Mesendoderm (in vitro differentiated cells): Measurements from ENCODE around the gene GPR37L1.

Experiments
- DNase-seq: peaks from one replicate; pipeline ENCODE4 v3.0.0; 2013
- H2AK5ac ChIP-seq: 2 replicates; pipeline ENCODE4 v1.6.1; 2013; ENCODE audit warnings: low read length, inconsistent platforms
- H2BK120ac ChIP-seq: 2 replicates; pipeline ENCODE4 v1.6.1; 2013; ENCODE audit warnings: low read depth, mild to moderate bottlenecking, low read length, moderate library complexity, mixed read lengths
- H2BK15ac ChIP-seq: replicated peaks from 2 replicates; pipeline ENCODE4 v1.6.1; 2013; ENCODE audit warnings: low read depth, mild to moderate bottlenecking, moderate library complexity
- H2BK5ac ChIP-seq: 2 replicates; pipeline ENCODE4 v1.6.1; 2013; ENCODE audit warnings: low read length, inconsistent platforms
- H3K18ac ChIP-seq: 2 replicates; pipeline ENCODE4 v1.6.1; 2013; ENCODE audit warnings: mild to moderate bottlenecking, low read length, mixed read lengths
- H3K23ac ChIP-seq: one replicate; pipeline ENCODE4 v1.6.1; 2013; ENCODE audit warnings: low read length
- H3K27ac ChIP-seq: 2 replicates; pipeline ENCODE4 v1.5.1; 2013; ENCODE audit warnings: low read depth, mild to moderate bottlenecking, inconsistent platforms, low read length, moderate library complexity
- H3K27me3 ChIP-seq: 2 replicates; pipeline ENCODE4 v1.6.1; 2013; ENCODE audit warnings: low read length, control low read depth, mild to moderate bottlenecking, inconsistent platforms; ENCODE audit not compliant: insufficient read depth, poor library complexity
- H3K36me3 ChIP-seq: 2 replicates; pipeline ENCODE4 v1.6.1; 2013; ENCODE audit warnings: low read length, inconsistent platforms; ENCODE audit not compliant: control insufficient read depth, insufficient read depth
- H3K4ac ChIP-seq: one replicate; pipeline ENCODE4 v1.6.1; 2013; ENCODE audit warnings: low read depth, mild to moderate bottlenecking, low read length, moderate library complexity
- H3K4me1 ChIP-seq: 2 replicates; pipeline ENCODE4 v1.6.1; 2013; ENCODE audit warnings: low read depth, low read length, inconsistent platforms; ENCODE audit not compliant: control insufficient read depth
- H3K4me2 ChIP-seq: 2 replicates; pipeline ENCODE4 v1.6.1; 2013; ENCODE audit warnings: low read length
- H3K4me3 ChIP-seq: 2 replicates; pipeline ENCODE4 v1.5.1; 2013; ENCODE audit warnings: mild to moderate bottlenecking, low read length
- H3K56ac ChIP-seq: one replicate; pipeline ENCODE4 v1.6.1; 2013; ENCODE audit warnings: low read length
- H3K79me1 ChIP-seq: 2 replicates; pipeline ENCODE4 v1.6.1; 2013; ENCODE audit warnings: low read length, inconsistent platforms
- H3K79me2 ChIP-seq: 2 replicates; pipeline ENCODE4 v1.6.1; 2013; ENCODE audit warnings: mild to moderate bottlenecking, low read length; ENCODE audit not compliant: control insufficient read depth, insufficient read depth
- H3K9ac ChIP-seq: 2 replicates; pipeline ENCODE4 v1.6.1; 2013; ENCODE audit warnings: low read length, inconsistent platforms
- H4K5ac ChIP-seq: one replicate; pipeline ENCODE4 v1.6.1; 2013; ENCODE audit warnings: low read length
- H4K8ac ChIP-seq: one replicate; pipeline ENCODE4 v1.6.1; 2013; ENCODE audit warnings: low read depth, mild to moderate bottlenecking, control low read depth, low read length, moderate library complexity
- WGBS: extraction: QIAGEN DNeasy Blood & Tissue Kit; methylation state at CpG from one replicate; pipeline ENCODE4 v1.1.7; 2013; ENCODE audit warnings: low lambda C conversion rate, missing lambda C conversion rate; ENCODE audit not compliant: insufficient coverage; ENCODE audit errors: extremely low coverage; 5-methylcytosine and 5-hydroxymethylcytosine counted together

GPR37L1 gene

GRCh38 chr1:202146279-202146678 is 23.6 kb downstream of the GPR37L1 start:
- peaks cover 11% of the 10 kb centered on the region for H3K79me1 ChIP-seq
- H3K56ac ChIP-seq: no peak overlapping the region
- no peak overlapping the region for H3K4me2 ChIP-seq
- H3K9ac ChIP-seq: no peak overlapping the region
- H3K18ac ChIP-seq: no peak overlapping the region
- no peak overlapping the region for H3K23ac ChIP-seq
- no peak overlapping the region for H3K4ac ChIP-seq
- peaks cover 2% of the 10 kb centered on the region for H3K4me1 ChIP-seq
- peaks cover 18% of the 10 kb centered on the region for H3K79me2 ChIP-seq
- no peak overlapping the region for H2BK120ac ChIP-seq
- no peak overlapping the region for H3K27ac ChIP-seq
- H3K36me3 ChIP-seq: no peaks in the 10 kb centered on the region
- no peak overlapping the region for H3K4me3 ChIP-seq
- DNase-seq: no peak
- no peak overlapping the region for H2BK5ac ChIP-seq
- H2AK5ac ChIP-seq: no peak overlapping the region
- no peak overlapping the region for H2BK15ac ChIP-seq
- WGBS: no CpG with 5 or more reads among the region's 5 CpGs
- H4K5ac ChIP-seq: no peak overlapping the region
- H4K8ac ChIP-seq: no peak overlapping the region
- H3K27me3 ChIP-seq: no peaks in the 10 kb centered on the region

- H3K79me1 ChIP-seq: peaks cover 11% of the 10 kb centered on the region
- no peak overlapping the region for H2BK5ac ChIP-seq
- no peak overlapping the region for H2BK15ac ChIP-seq
- no peak overlapping the region for H3K4me2 ChIP-seq
- WGBS: no CpG with 5 or more reads among the region's 3 CpGs
- no peak overlapping the region for H3K4me3 ChIP-seq
- H4K5ac ChIP-seq: no peak overlapping the region
- no peak overlapping the region for H3K23ac ChIP-seq
- no peak overlapping the region for H2BK120ac ChIP-seq
- H3K4ac ChIP-seq: no peak overlapping the region
- no peak overlapping the region for H3K56ac ChIP-seq
- H3K27ac ChIP-seq: no peak overlapping the region
- no peaks in the 10 kb centered on the region for H3K27me3 ChIP-seq
- H2AK5ac ChIP-seq: no peak overlapping the region
- H3K36me3 ChIP-seq: no peaks in the 10 kb centered on the region
- H3K4me1 ChIP-seq: peaks cover 2% of the 10 kb centered on the region
- no peak for DNase-seq
- H3K9ac ChIP-seq: no peak overlapping the region
- no peak overlapping the region for H3K18ac ChIP-seq
- no peak overlapping the region for H4K8ac ChIP-seq
- peaks cover 17% of the 10 kb centered on the region for H3K79me2 ChIP-seq
These were observed 24.3 kb downstream of the GPR37L1 start for GRCh38 chr1:202146993-202147392.

DNA sequence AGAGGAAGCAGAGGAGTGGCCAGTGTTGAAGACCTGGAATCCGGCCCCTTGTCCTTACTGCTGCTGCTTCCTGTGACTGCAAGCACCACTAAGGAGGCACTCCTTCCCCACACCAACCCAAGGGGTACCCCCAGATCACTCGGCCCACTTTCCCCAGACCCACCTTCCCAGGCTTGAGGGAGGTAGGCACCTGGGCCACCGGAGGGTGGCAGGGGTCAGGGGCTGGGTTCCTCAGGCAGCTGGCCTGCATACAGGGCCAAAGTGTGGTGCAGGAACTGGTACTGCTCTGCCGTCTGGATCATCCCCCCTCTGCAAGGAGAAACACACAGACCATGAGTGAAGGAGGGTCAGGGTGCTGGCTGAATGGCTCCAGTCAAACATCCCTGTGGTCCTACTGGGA is 25.7 kb downstream of the GPR37L1 start:
- no peak overlapping the region for H3K9ac ChIP-seq
- no peak overlapping the region for H2BK15ac ChIP-seq
- WGBS: no CpG with 5 or more reads among the region's 4 CpGs
- DNase-seq: no peak
- no peaks in the 10 kb centered on the region for H3K36me3 ChIP-seq
- H3K56ac ChIP-seq: no peak overlapping the region
- no peak overlapping the region for H3K27ac ChIP-seq
- H2BK120ac ChIP-seq: no peak overlapping the region
- no peak overlapping the region for H4K5ac ChIP-seq
- H3K18ac ChIP-seq: no peak overlapping the region
- H3K4me1 ChIP-seq: no peaks in the 10 kb centered on the region
- H3K27me3 ChIP-seq: no peaks in the 10 kb centered on the region
- H3K4me2 ChIP-seq: no peak overlapping the region
- peaks cover 3% of the 10 kb centered on the region for H3K79me1 ChIP-seq
- no peak overlapping the region for H2AK5ac ChIP-seq
- H3K4me3 ChIP-seq: no peak overlapping the region
- H3K23ac ChIP-seq: no peak overlapping the region
- peaks cover 3% of the 10 kb centered on the region for H3K79me2 ChIP-seq
- H3K4ac ChIP-seq: no peak overlapping the region
- no peak overlapping the region for H2BK5ac ChIP-seq
- no peak overlapping the region for H4K8ac ChIP-seq

DNA sequence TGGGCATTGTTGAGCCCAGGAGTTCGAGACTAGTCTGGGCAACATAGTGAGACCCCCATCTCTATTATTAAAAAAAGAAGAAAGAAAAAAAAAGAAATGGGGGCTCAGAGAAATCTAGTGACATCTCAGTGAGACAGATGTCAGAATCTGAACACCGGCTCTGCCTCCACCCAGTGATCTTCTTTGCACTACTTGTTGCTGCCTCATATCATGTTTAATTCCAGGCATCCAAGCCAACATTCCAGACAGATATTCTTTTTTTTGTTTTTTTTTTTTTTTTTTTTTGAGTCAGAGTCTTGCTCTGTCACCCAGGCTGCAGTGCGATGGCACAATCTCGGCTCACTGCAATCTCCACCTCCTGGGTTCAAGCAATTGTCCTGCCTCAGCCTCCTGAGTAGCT is 26.8 kb downstream of the GPR37L1 start:
- no peak overlapping the region for H3K27ac ChIP-seq
- H3K18ac ChIP-seq: no peak overlapping the region
- H4K5ac ChIP-seq: no peak overlapping the region
- no peak overlapping the region for H3K56ac ChIP-seq
- no peak overlapping the region for H4K8ac ChIP-seq
- no peaks in the 10 kb centered on the region for H3K79me1 ChIP-seq
- DNase-seq: no peak
- WGBS: no CpG with 5 or more reads among the region's 4 CpGs
- H3K9ac ChIP-seq: no peak overlapping the region
- no peaks in the 10 kb centered on the region for H3K79me2 ChIP-seq
- H3K4ac ChIP-seq: no peak overlapping the region
- H3K36me3 ChIP-seq: no peaks in the 10 kb centered on the region
- H2BK15ac ChIP-seq: no peak overlapping the region
- no peak overlapping the region for H2AK5ac ChIP-seq
- H2BK5ac ChIP-seq: no peak overlapping the region
- H3K4me1 ChIP-seq: no peaks in the 10 kb centered on the region
- no peak overlapping the region for H3K23ac ChIP-seq
- H3K27me3 ChIP-seq: no peaks in the 10 kb centered on the region
- H3K4me2 ChIP-seq: no peak overlapping the region
- no peak overlapping the region for H2BK120ac ChIP-seq
- H3K4me3 ChIP-seq: no peak overlapping the region

GRCh38 chr1:202150187-202150586 is 27.5 kb downstream of the GPR37L1 start:
- no CpG with 5 or more reads among the region's 9 CpGs for WGBS
- Histone ChIP-seq H3K36me3 (no peaks in the 10 kb centered on the region), H3K23ac (no peak overlapping the region), H3K56ac (no peak overlapping the region), H2BK5ac (no peak overlapping the region), H3K27me3 (no peaks in the 10 kb centered on the region), H3K4me2 (no peak overlapping the region), H4K8ac (no peak overlapping the region), H4K5ac (no peak overlapping the region), H3K79me2 (no peaks in the 10 kb centered on the region), H3K9ac (no peak overlapping the region), H2AK5ac (no peak overlapping the region), H3K79me1 (no peaks in the 10 kb centered on the region), H3K18ac (no peak overlapping the region), H2BK15ac (no peak overlapping the region), H3K4me1 (no peaks in the 10 kb centered on the region), H3K4ac (no peak overlapping the region), H3K27ac (no peak overlapping the region), H3K4me3 (no peak overlapping the region), H2BK120ac (no peak overlapping the region)
- DNase-seq: no peak

- H2AK5ac ChIP-seq: no peak overlapping the region
- no peak overlapping the region for H2BK15ac ChIP-seq
- H3K4me1 ChIP-seq: no peaks in the 10 kb centered on the region
- no peaks in the 10 kb centered on the region for H3K79me2 ChIP-seq
- H2BK120ac ChIP-seq: no peak overlapping the region
- H3K23ac ChIP-seq: no peak overlapping the region
- H3K9ac ChIP-seq: no peak overlapping the region
- DNase-seq: no peak
- no CpG with 5 or more reads among the region's 8 CpGs for WGBS
- no peak overlapping the region for H4K8ac ChIP-seq
- H3K4ac ChIP-seq: no peak overlapping the region
- no peak overlapping the region for H3K56ac ChIP-seq
- no peaks in the 10 kb centered on the region for H3K79me1 ChIP-seq
- no peaks in the 10 kb centered on the region for H3K27me3 ChIP-seq
- H2BK5ac ChIP-seq: no peak overlapping the region
- no peaks in the 10 kb centered on the region for H3K36me3 ChIP-seq
- no peak overlapping the region for H3K18ac ChIP-seq
- H3K27ac ChIP-seq: no peak overlapping the region
- no peak overlapping the region for H4K5ac ChIP-seq
- H3K4me2 ChIP-seq: no peak overlapping the region
- H3K4me3 ChIP-seq: no peak overlapping the region
These were observed 27.9 kb downstream of the GPR37L1 start for GRCh38 chr1:202150602-202151001.
